DMS153 (cell line): ENCODE data around the gene ARRDC1.
"Not testable (repeated sequence)": the region's sequence is repeated elsewhere in the genome, so short reads cannot be mapped to it uniquely, and the experiment has no call there.

ENCODE experiments used
- DNase-seq: peaks from one replicate; lab custom pipeline; 2025; lab: John Stamatoyannopoulos, UW

Gene ARRDC1

GRCh38 chr9:137605121-137606004, at the start of gene ARRDC1:
ARRDC1 (plus strand) TSS chr9:137605686; CDS start chr9:137605718, 32 bp downstream.
- peak; percentile 86 for DNase-seq

- no peak for DNase-seq
Measured at GRCh38 chr9:137556069-137556838, 49.2 kb upstream of the ARRDC1 start.

GRCh38 chr9:137558127-137558526, 47.4 kb upstream of the ARRDC1 start:
- DNase-seq = no peak

GRCh38 chr9:137564134-137564533, 41.4 kb upstream of the ARRDC1 start:
- DNase-seq = no peak

- no peak for DNase-seq
Measured at GRCh38 chr9:137564817-137565411, 40.6 kb upstream of the ARRDC1 start.

GRCh38 chr9:137568445-137568844, 37.0 kb upstream of the ARRDC1 start:
- not testable (repeated sequence) for DNase-seq

- no peak for DNase-seq
Measured at GRCh38 chr9:137569609-137570203, 35.8 kb upstream of the ARRDC1 start.

GRCh38 chr9:137570566-137570965, 34.9 kb upstream of the ARRDC1 start:
- no peak for DNase-seq

- no peak for DNase-seq
Measured at GRCh38 chr9:137574192-137574591, 31.3 kb upstream of the ARRDC1 start.

- no peak for DNase-seq
Measured at GRCh38 chr9:137575364-137575715, 30.1 kb upstream of the ARRDC1 start.

GRCh38 chr9:137575716-137576411, 29.6 kb upstream of the ARRDC1 start:
- DNase-seq = no peak

- DNase-seq = peak; percentile 74
Measured at GRCh38 chr9:137578518-137579258, 26.8 kb upstream of the ARRDC1 start, which contains the start of gene DPH7. DPH7 (minus strand) TSS chr9:137578925; CDS start chr9:137578777, 148 bp downstream.

GRCh38 chr9:137579259-137579604, 26.3 kb upstream of the ARRDC1 start:
- no peak for DNase-seq

- DNase-seq = no peak
Measured at GRCh38 chr9:137580209-137580953, 25.1 kb upstream of the ARRDC1 start.

- DNase-seq = no peak
Measured at GRCh38 chr9:137580954-137581322, 24.5 kb upstream of the ARRDC1 start.

GRCh38 chr9:137581361-137582285, 23.9 kb upstream of the ARRDC1 start:
- DNase-seq = no peak

GRCh38 chr9:137582286-137582860, 23.1 kb upstream of the ARRDC1 start:
- no peak for DNase-seq

- no peak for DNase-seq
Measured at GRCh38 chr9:137583347-137583746, 22.1 kb upstream of the ARRDC1 start.

- DNase-seq = no peak
Measured at GRCh38 chr9:137583957-137584356, 21.5 kb upstream of the ARRDC1 start.
